Panc1 (cell line): ENCODE results near the gene CORO2B. TPM values are rescaled to one million over a fixed set of nuclear protein-coding genes. Genes with fewer than 3 reads are reported as not detected.

Source experiments
- ATAC-seq: fragments of 200-7000 bp; cut with Tn5 transposase; 2 replicates; pipeline ENCODE4 v1.9.1; 2020; ENCODE audit warnings: mild to moderate bottlenecking, moderate library complexity
- BruUV-seq: library from RNA; stranded (reverse); fragments of 400-500 nt; replicated peaks from 2 replicates; lab custom pipeline; 2021; lab: Mats Ljungman, UMichigan
- CTCF ChIA-PET: fragments of 300-600 bp; sonication (Branson Sonifier 250); formaldehyde crosslinking; loops from one replicate; lab custom pipeline; 2022; ENCODE audit warnings: antibody characterized with exemption; lab: Charles Lee
- POLR2A ChIA-PET: fragments of 300-600 bp; sonication (Branson Sonifier 250); formaldehyde crosslinking; loops from one replicate; lab custom pipeline; 2022; ENCODE audit warnings: antibody characterized with exemption; lab: Charles Lee
- DNase-seq: peaks from one replicate; pipeline ENCODE4 v3.0.0-alpha.2; 2010; ENCODE audit warnings: low read depth, low spot score
- H3K27ac ChIP-seq: 2 replicates; pipeline ENCODE4 v1.5.1; 2011; ENCODE audit warnings: mild to moderate bottlenecking, low read length, inconsistent platforms
- H3K27me3 ChIP-seq: fragments of 200-500 bp; sonication (Bioruptor generic); 2 replicates; pipeline ENCODE4 v1.6.0; 2014; ENCODE audit warnings: low read length, inconsistent platforms; ENCODE audit not compliant: control insufficient read depth, insufficient read depth
- H3K36me3 ChIP-seq: fragments of 200-500 bp; sonication (Bioruptor generic); 2 replicates; pipeline ENCODE4 v1.5.1; 2014; ENCODE audit warnings: inconsistent platforms, mild to moderate bottlenecking, low read length, moderate library complexity; ENCODE audit not compliant: control insufficient read depth, insufficient read depth
- H3K4me1 ChIP-seq: 2 replicates; pipeline ENCODE4 v1.5.1; 2011; ENCODE audit warnings: inconsistent platforms, mild to moderate bottlenecking, low read length, moderate library complexity; ENCODE audit not compliant: control insufficient read depth, insufficient read depth
- H3K4me3 ChIP-seq, 2 experiments: 2 replicates each; pipeline ENCODE4 v1.5.1; 2011 to 2012; ENCODE audit warnings: low read depth in 2 of 2, low read length in 2 of 2, mild to moderate bottlenecking in 2 of 2, inconsistent platforms in 1 of 2, moderate library complexity in 1 of 2
- H3K9me3 ChIP-seq: fragments of 200-500 bp; sonication (Bioruptor generic); 2 replicates; pipeline ENCODE4 v1.5.1; 2014; ENCODE audit warnings: low read depth, mild to moderate bottlenecking, inconsistent platforms, low read length, moderate library complexity; ENCODE audit not compliant: control insufficient read depth, insufficient read depth
- POLR2AphosphoS5 ChIP-seq: IDR thresholded peaks from 2 replicates; pipeline ENCODE4 v1.6.1; 2012; ENCODE audit warnings: mild to moderate bottlenecking, low read depth, low read length, moderate library complexity
- SIN3A ChIP-seq: IDR thresholded peaks from 2 replicates; pipeline ENCODE4 v1.6.1; 2012; ENCODE audit warnings: low read depth, mild to moderate bottlenecking, low read length, moderate library complexity, borderline replicate concordance; ENCODE audit not compliant: insufficient read depth
- TCF7L2 ChIP-seq: IDR thresholded peaks from 2 replicates; pipeline ENCODE4 v1.6.1; 2011; ENCODE audit warnings: mild to moderate bottlenecking, low read depth, low read length, inconsistent platforms
- in situ Hi-C: cut with HindIII; loops from 2 replicates; pipeline ENCODE4 v1.10.0; 2016; ENCODE audit warnings: low sequenced_read_pairs, low pct_unique_long_range_greater_than_20kb
- intact Hi-C: fragments of 100-400 bp; cut with micrococcal nuclease; formaldehyde crosslinking; loops from one replicate; pipeline ENCODE4 v1.10.0; 2022; ENCODE audit not compliant: unreplicated experiment
- total RNA-seq: library from RNA; stranded (reverse); gene quantifications from one replicate; pipeline ENCODE4 v1.2.1, GENCODE V29; 2021; ENCODE audit not compliant: unreplicated experiment
- TF ChIP-seq, protein P1 (sequence below): fragments of 450-650 bp; IDR thresholded peaks from 2 replicates; pipeline ENCODE4 v1.5.1; 2017; ENCODE audit warnings: mild to moderate bottlenecking
- TF ChIP-seq, protein P2 (sequence below), 2 experiments: IDR thresholded peaks; 2 replicates each; pipeline ENCODE4 v1.6.1; 2011 to 2012; ENCODE audit warnings: low read depth in 2 of 2, control low read depth in 1 of 2, low read length in 1 of 2, mild to moderate bottlenecking in 1 of 2, moderate library complexity in 1 of 2; ENCODE audit not compliant: insufficient read depth in 1 of 2

Gene CORO2B
- total RNA-seq, 1 experiment from 2014 or later, result 0.36 TPM

DNA sequence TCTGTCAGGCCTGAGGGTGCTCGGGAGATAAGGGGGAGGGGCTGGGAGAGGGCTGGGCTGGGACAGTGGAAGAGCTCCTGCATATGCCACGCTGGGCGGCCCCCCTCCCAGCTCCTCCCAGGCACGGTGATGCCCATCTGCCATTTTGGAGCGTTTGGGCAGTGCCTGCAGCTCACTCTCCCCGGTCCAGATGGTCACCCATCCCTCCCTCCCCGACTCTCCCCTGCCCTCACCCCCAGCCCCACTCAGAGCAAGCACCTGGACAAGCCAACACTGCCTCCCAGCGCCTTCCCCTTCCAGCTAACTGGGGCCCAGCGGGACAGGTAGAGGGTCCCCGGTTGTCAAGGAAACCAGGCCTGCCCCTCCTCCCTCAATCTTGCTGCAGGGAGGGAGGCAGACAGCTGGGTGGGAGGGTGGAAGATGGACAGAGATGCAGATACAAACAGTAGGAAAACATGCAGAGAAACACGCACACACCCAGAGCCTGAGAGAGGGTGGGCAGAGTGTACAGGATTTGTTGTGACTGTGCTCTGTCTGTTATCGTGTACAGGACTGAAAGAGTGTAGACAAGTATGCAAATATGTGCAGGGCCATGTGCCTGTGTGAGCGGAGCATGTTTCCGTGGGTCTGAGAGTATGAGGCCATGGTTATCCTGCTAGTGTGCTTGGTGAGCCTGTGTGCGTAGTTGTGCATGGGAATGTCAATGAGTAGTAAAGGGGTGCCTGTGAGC lies 17.5 kb upstream of the CORO2B start:
- intact Hi-C loops, result no loop called here
- DNase-seq, result no peak
- no TSS peak for BruUV-seq

DNA sequence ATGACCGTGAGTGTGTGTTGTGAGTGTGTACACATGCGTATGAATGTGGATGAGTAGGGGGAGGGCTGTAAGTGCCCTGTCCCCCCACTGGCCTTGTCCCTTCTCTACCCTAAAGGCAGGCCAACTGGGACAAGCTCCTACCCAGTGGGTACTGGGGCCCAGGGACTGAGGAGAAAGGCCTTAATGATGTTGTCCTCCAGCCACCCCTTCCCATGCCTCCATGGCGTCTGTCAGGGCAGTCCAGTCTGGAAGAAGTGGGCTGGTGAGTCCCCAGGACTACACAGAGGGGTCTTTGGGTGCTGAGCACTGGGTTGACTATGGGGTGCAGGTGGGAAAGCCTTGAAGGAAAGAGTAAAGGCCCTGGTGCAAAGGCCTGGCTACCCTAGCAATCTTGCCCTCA lies 16.9 kb upstream of the CORO2B start:
- in situ Hi-C loops (no loop called here), intact Hi-C loops (no loop called here)
- BruUV-seq, result no TSS peak
- Histone ChIP-seq H3K4me3 (no peak overlapping the region), H3K27me3 (no peaks in the 10 kb centered on the region; the same call in 1 of the 2 replicates), H3K4me1 (no peaks in the 10 kb centered on the region; the same call in 1 of the 2 replicates), H3K27ac (no peak overlapping the region), H3K36me3 (no peaks in the 10 kb centered on the region), H3K9me3 (no peaks in the 10 kb centered on the region)
- POLR2A ChIA-PET, result no interaction called here
- no peak for ATAC-seq
- TF ChIP-seq, protein P1, sequence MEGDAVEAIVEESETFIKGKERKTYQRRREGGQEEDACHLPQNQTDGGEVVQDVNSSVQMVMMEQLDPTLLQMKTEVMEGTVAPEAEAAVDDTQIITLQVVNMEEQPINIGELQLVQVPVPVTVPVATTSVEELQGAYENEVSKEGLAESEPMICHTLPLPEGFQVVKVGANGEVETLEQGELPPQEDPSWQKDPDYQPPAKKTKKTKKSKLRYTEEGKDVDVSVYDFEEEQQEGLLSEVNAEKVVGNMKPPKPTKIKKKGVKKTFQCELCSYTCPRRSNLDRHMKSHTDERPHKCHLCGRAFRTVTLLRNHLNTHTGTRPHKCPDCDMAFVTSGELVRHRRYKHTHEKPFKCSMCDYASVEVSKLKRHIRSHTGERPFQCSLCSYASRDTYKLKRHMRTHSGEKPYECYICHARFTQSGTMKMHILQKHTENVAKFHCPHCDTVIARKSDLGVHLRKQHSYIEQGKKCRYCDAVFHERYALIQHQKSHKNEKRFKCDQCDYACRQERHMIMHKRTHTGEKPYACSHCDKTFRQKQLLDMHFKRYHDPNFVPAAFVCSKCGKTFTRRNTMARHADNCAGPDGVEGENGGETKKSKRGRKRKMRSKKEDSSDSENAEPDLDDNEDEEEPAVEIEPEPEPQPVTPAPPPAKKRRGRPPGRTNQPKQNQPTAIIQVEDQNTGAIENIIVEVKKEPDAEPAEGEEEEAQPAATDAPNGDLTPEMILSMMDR, result no peak
- TF ChIP-seq, protein P2, sequence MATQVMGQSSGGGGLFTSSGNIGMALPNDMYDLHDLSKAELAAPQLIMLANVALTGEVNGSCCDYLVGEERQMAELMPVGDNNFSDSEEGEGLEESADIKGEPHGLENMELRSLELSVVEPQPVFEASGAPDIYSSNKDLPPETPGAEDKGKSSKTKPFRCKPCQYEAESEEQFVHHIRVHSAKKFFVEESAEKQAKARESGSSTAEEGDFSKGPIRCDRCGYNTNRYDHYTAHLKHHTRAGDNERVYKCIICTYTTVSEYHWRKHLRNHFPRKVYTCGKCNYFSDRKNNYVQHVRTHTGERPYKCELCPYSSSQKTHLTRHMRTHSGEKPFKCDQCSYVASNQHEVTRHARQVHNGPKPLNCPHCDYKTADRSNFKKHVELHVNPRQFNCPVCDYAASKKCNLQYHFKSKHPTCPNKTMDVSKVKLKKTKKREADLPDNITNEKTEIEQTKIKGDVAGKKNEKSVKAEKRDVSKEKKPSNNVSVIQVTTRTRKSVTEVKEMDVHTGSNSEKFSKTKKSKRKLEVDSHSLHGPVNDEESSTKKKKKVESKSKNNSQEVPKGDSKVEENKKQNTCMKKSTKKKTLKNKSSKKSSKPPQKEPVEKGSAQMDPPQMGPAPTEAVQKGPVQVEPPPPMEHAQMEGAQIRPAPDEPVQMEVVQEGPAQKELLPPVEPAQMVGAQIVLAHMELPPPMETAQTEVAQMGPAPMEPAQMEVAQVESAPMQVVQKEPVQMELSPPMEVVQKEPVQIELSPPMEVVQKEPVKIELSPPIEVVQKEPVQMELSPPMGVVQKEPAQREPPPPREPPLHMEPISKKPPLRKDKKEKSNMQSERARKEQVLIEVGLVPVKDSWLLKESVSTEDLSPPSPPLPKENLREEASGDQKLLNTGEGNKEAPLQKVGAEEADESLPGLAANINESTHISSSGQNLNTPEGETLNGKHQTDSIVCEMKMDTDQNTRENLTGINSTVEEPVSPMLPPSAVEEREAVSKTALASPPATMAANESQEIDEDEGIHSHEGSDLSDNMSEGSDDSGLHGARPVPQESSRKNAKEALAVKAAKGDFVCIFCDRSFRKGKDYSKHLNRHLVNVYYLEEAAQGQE (IDR thresholded peaks at IDR 0.05; ENCODE audit: insufficient read depth in 1 of 2, low read depth in 2 of 2, low read length in 1 of 2), result no peak
- TF ChIP-seq TCF7L2, result no peak
- TF ChIP-seq POLR2AphosphoS5, result no peak
- no peak for TF ChIP-seq SIN3A
- DNase-seq, result no peak
- CTCF ChIA-PET, result no interaction called here

More for the DNA sequence above, 17.5 kb upstream of the CORO2B start:
- H3K36me3 ChIP-seq, result no peaks in the 10 kb centered on the region
- H3K27me3 ChIP-seq, result no peaks in the 10 kb centered on the region; the same call in 1 of the 2 replicates
- POLR2A ChIA-PET, result no interaction called here
- no peak for ATAC-seq
- H3K4me1 ChIP-seq, result no peaks in the 10 kb centered on the region; the same call in 1 of the 2 replicates
- in situ Hi-C loops, result no loop called here
- H3K9me3 ChIP-seq, result no peaks in the 10 kb centered on the region
- no peak overlapping the region for H3K27ac ChIP-seq
- CTCF ChIA-PET, result interaction anchor here (0.5 to 2.6 kb wide), 3 partner anchors 113 to 292 kb away, joined by 4 to 55 read pairs (median 16); no protein-coding TSS in a partner anchor
- no peak for TF ChIP-seq POLR2AphosphoS5
- no peak for TF ChIP-seq SIN3A
- TF ChIP-seq, protein P1, result no peak
- TF ChIP-seq, protein P2 (IDR thresholded peaks at IDR 0.05; ENCODE audit: insufficient read depth in 1 of 2, low read depth in 2 of 2, low read length in 1 of 2), result no peak
- TF ChIP-seq TCF7L2, result no peak
- H3K4me3 ChIP-seq, result no peak overlapping the region
